Right kidney (tissue), 1 donor: ENCODE data around the gene BAD.
"Not testable (repeated sequence)": the region's sequence is repeated elsewhere in the genome, so short reads cannot be mapped to it uniquely, and the experiment has no call there.

Experiments used
- DNase-seq: peaks from one replicate; pipeline ENCODE4 v3.0.0-alpha.2; 2016

Gene BAD

GRCh38 chr11:64259533-64260067, 24.9 kb downstream of the BAD start:
- no peak for DNase-seq

GRCh38 chr11:64258946-64259532, 25.4 kb downstream of the BAD start:
- DNase-seq, result no peak

- DNase-seq, result no peak
Measured at GRCh38 chr11:64258356-64258755, 26.1 kb downstream of the BAD start.

GRCh38 chr11:64256300-64256699, 28.2 kb downstream of the BAD start:
- no peak for DNase-seq

GRCh38 chr11:64255135-64256128, 29.0 kb downstream of the BAD start:
- no peak for DNase-seq

- no peak for DNase-seq
Measured at GRCh38 chr11:64254326-64254725, 30.1 kb downstream of the BAD start.

GRCh38 chr11:64253481-64253880, 31.0 kb downstream of the BAD start:
- DNase-seq, result no peak

GRCh38 chr11:64253043-64253442, 31.4 kb downstream of the BAD start:
- DNase-seq, result no peak

- peak; percentile 43 for DNase-seq
Measured at GRCh38 chr11:64252003-64252872, 32.2 kb downstream of the BAD start.

GRCh38 chr11:64251753-64252002, 32.8 kb downstream of the BAD start:
- peak; percentile 65 for DNase-seq

GRCh38 chr11:64251016-64251752, 33.3 kb downstream of the BAD start, which contains the start of gene PLCB3:
TSS of gene PLCB3 (plus strand) at chr11:64251530. CDS start at chr11:64251650, 120 bp downstream.
- peak; percentile 67 for DNase-seq

GRCh38 chr11:64250415-64251015, 34.0 kb downstream of the BAD start:
- no peak for DNase-seq

- no peak for DNase-seq
Measured at GRCh38 chr11:64249563-64250414, 34.7 kb downstream of the BAD start.

GRCh38 chr11:64249038-64249437, 35.4 kb downstream of the BAD start:
- no peak for DNase-seq

GRCh38 chr11:64248578-64248977, 35.9 kb downstream of the BAD start:
- no peak for DNase-seq

- DNase-seq, result peak; percentile 85
Measured at GRCh38 chr11:64247729-64248531, 36.5 kb downstream of the BAD start.

- peak; percentile 89 for DNase-seq
Measured at GRCh38 chr11:64246871-64247728, 37.4 kb downstream of the BAD start, which contains the start of gene PPP1R14B. TSS of gene PPP1R14B (minus strand) at chr11:64246943. CDS start at chr11:64246673, 270 bp downstream.

GRCh38 chr11:64246621-64246870, 37.9 kb downstream of the BAD start:
- DNase-seq, result not testable (repeated sequence)
